GM10847 (cell line): ENCODE measurements around the gene MARCHF9.

Experiments
- POLR2A ChIP-seq: IDR thresholded peaks from 2 replicates; pipeline ENCODE4 v1.6.1; 2011; ENCODE audit not compliant: insufficient read length; ENCODE audit errors: extremely low read depth

MARCHF9 gene

DNA sequence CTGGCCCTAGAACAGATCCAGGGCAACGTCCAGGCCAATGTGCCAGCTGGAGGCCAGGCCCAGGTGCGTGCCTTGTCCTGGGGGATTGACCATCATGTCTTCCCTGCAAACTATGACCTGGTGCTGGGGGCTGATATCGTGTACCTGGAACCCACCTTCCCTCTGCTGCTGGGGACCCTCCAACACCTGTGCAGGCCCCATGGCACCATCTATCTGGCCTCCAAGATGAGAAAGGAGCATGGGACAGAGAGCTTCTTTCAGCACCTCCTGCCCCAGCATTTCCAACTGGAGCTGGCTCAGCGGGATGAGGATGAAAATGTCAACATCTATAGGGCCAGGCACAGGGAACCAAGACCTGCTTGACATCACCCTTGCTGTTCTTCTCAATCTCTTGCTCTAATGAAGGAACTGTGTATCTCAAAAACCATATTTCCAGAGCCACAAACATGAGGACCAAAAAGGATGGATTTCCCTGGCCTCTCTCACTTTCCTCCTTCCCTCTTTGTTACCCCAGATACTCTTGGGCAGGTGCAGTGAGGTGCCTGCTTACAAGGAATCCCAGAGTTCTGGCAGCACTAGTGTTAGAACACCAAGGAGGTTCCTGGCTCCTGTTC lies 25.5 kb downstream of the MARCHF9 start:
- TF ChIP-seq POLR2A = no peak

- no peak for TF ChIP-seq POLR2A
Observed at GRCh38 chr12:57781244-57781643, 26.3 kb downstream of the MARCHF9 start.

- no peak for TF ChIP-seq POLR2A
Observed at GRCh38 chr12:57781801-57782200, 26.9 kb downstream of the MARCHF9 start.

DNA sequence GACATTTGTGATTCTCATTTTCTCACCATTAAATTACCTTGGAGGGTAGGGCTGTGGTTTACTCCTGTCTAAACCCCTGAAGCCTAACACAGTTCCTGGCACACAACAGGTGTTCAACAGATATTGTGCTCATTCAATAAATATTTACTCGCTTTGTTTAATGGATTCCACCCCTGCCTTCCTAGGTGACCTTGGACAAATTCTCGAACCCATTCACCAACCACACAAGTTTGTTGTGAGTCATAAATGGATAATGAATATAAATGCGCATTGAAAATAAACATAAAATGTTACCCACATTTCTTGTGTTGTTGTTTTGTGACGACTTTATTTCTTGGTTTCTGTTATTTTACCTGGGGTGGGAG lies 27.3 kb downstream of the MARCHF9 start:
- no peak for TF ChIP-seq POLR2A

GRCh38 chr12:57782608-57783465 lies 27.9 kb downstream of the MARCHF9 start, which contains the start of gene TSFM:
Gene TSFM (plus strand): TSS chr12:57782787. CDS start chr12:57782802, 15 bp downstream.
- TF ChIP-seq POLR2A = peak; percentile 87

DNA sequence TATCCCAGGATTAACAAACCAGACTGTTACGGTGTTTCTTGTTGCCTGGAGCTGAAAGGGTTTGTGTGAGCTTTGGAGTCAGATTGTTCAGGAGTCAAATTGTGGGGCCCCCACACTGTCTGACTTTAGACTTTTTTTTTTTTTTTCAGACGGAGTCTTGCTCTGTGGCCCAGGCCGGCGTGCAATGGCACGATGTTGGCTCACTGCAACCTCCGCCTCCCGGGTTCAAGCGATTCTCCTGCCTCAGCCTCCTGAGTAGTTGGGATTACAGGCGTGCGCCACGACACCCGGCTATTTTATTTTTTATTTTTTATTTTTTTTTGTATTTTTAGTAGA lies 28.5 kb downstream of the MARCHF9 start:
- no peak for TF ChIP-seq POLR2A

DNA sequence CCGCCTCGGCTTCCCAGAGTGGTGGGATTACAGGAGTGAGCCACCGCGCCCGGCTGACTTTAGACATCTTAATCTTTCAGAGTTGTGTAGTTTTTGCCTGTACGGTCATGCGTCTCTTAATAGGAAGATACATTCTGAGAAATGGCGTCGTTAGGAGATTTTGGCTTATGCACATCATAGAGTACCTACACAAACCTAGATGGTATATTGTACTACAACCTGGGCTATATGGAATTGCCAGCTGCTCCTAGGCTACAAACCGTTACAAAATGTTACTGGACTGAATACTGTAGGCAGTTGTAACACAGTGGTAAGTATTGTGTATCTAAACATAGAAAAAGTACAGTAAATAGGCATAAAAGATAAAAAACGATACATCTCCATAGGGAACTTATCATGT lies 29.0 kb downstream of the MARCHF9 start:
- no peak for TF ChIP-seq POLR2A

DNA sequence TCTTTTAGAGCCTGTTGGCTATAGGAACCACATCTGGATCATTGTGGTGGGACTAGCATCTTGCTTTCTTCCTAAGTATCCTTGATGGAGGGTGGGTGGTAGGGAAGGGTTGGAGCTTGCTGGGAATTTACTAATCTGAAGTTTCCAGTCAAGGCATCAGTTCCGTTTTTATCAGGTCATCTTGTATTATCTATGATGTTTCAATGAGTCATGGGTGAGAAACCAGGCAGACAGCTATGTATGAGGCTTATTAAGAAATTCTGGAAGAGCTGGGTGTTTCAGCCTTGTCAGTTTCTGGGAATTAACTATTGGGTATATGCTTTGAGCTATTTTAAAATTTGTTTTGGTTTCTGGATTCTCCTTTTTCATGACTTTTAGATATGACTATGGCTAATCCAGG lies 39.0 kb downstream of the MARCHF9 start:
- no peak for TF ChIP-seq POLR2A

GRCh38 chr12:57795354-57795753 lies 40.5 kb downstream of the MARCHF9 start:
- no peak for TF ChIP-seq POLR2A

GRCh38 chr12:57796996-57797395 lies 42.1 kb downstream of the MARCHF9 start:
- no peak for TF ChIP-seq POLR2A

DNA sequence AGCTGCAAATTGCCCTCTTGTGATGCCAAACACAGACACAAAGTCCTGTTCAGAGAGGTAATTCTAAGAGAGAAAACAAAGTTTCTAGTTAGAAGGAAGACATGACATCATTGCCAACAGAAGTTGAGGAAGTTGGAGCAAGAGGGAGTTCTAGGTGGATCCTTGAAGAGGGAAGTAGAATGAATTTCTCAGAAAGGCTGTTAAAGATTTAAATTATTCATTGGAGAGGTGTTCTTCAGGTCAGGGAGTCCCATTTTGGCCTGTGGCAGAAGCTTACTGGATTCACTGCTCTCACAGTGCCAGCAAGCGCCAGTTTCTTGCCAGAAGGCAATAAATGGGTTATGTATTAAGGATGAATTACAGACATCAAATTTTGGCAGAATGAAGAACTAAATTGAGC lies 43.0 kb downstream of the MARCHF9 start:
- TF ChIP-seq POLR2A = no peak

DNA sequence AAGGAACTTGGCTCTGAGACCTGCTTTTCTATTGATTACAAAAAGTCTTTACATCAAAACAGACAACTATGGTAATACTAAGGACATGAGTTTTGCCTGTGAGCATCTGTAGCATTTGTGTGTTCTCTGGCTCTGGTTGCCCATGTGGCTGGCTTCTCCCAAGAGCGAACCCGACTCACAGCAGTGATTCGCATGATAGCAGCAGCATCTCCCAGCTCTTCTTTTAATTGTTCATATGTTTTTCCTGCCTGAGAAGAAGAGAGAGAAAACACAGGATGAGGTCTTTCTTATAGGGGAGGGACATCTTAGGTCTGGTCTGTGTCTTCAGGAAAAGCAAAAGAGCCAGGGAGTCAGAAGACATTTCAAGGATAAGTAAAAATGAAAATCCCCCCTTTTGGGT lies 46.1 kb downstream of the MARCHF9 start:
- TF ChIP-seq POLR2A = no peak

- TF ChIP-seq POLR2A = no peak
Observed at GRCh38 chr12:57802607-57803006, 47.7 kb downstream of the MARCHF9 start.

- no peak for TF ChIP-seq POLR2A
Observed at GRCh38 chr12:57803319-57803893, 48.5 kb downstream of the MARCHF9 start.

DNA sequence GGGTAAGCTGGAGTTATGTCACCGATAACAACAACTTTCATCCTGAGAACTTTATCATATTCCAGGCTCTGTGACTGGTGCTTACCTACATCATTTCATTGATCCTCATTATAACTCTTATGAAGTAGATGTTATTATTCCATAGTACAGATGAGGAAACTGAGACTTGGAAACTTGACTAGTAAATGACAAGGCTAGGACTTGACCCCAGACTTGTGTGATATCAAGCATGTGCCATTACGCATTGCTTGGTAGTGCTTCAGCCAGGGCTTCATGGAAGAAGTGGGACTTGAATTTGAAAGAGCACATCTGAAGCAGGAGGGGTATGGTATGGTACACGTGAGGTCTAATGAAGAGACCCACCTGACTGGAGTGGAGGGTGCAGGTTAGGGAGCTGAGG lies 51.8 kb downstream of the MARCHF9 start:
- no peak for TF ChIP-seq POLR2A

- TF ChIP-seq POLR2A = no peak
Observed at GRCh38 chr12:57807285-57807684, 52.4 kb downstream of the MARCHF9 start.
